GM12878 (cell line): ENCODE data around the gene RNU6-9. TPM values are rescaled to one million over a fixed set of nuclear protein-coding genes. Genes with fewer than 3 reads are reported as not detected.

Experiments
- ATAC-seq: fragments of 200-7000 bp; cut with Tn5 transposase; 3 replicates; pipeline ENCODE4 v1.9.1; 2020; ENCODE audit warnings: mild to moderate bottlenecking, moderate library complexity
- BruUV-seq: library from RNA; stranded (reverse); fragments of 400-500 nt; replicated peaks from 2 replicates; lab custom pipeline; 2021; lab: Mats Ljungman, UMichigan
- CTCF ChIA-PET: fragments of 300-600 bp; sonication (Branson Sonifier 250); formaldehyde crosslinking; extraction: SDS; loops from one replicate; lab custom pipeline; 2021; ENCODE audit warnings: inconsistent platforms; lab: Yijun Ruan, JAX
- POLR2A ChIA-PET: fragments of 350-600 bp; formaldehyde crosslinking; extraction: SDS; loops from one replicate; lab custom pipeline; 2021; ENCODE audit warnings: inconsistent platforms; lab: Charles Lee
- RAD21 ChIA-PET: fragments of 300-600 bp; sonication (Branson Sonifier 250); formaldehyde crosslinking; loops from one replicate; lab custom pipeline; 2023; ENCODE audit warnings: antibody characterized with exemption; ENCODE audit not compliant: unreplicated experiment; lab: Charles Lee
- SMC1A ChIA-PET: fragments of 300-600 bp; sonication (Branson Sonifier 250); formaldehyde crosslinking; loops from one replicate; lab custom pipeline; 2023; ENCODE audit not compliant: unreplicated experiment, uncharacterized antibody; lab: Charles Lee
- DNase-seq: peaks from one replicate; pipeline ENCODE4 v3.0.0-alpha.2; 2011; ENCODE audit warnings: low read depth, low spot score
- FAIRE-seq: peaks from 3 replicates; lab custom pipeline; 2011; peaks lifted over from hg19 to GRCh38; lab: Jason Lieb, UNC
- H2AFZ ChIP-seq: 2 replicates; pipeline ENCODE4 v1.6.0; 2011; ENCODE audit warnings: low read depth, low read length, control low read depth; ENCODE audit not compliant: control insufficient read depth
- H3K27ac ChIP-seq: 2 replicates; pipeline ENCODE4 v1.5.1; 2011; ENCODE audit warnings: control low read depth; ENCODE audit not compliant: control insufficient read depth, insufficient read depth
- H3K27me3 ChIP-seq, 2 experiments: replicated peaks in 1 of 2; 2 replicates each; pipeline versions ENCODE4 v1.6.0 to v1.6.1; 2011; ENCODE audit warnings: low read length in 1 of 2; ENCODE audit not compliant: control insufficient read depth in 2 of 2, insufficient read depth in 2 of 2
- H3K36me3 ChIP-seq, 2 experiments: 2 replicates each; pipeline ENCODE4 v1.5.1; 2011; ENCODE audit warnings: low read length in 1 of 2; ENCODE audit not compliant: control insufficient read depth in 2 of 2, insufficient read depth in 2 of 2
- H3K4me1 ChIP-seq: 2 replicates; pipeline ENCODE4 v1.6.1; 2011; ENCODE audit warnings: mild to moderate bottlenecking, low read length, moderate library complexity, mixed read lengths; ENCODE audit not compliant: control insufficient read depth, insufficient read depth
- H3K4me2 ChIP-seq: 2 replicates; pipeline ENCODE4 v1.6.0; 2011; ENCODE audit warnings: control low read depth; ENCODE audit not compliant: control insufficient read depth, insufficient read depth
- H3K4me3 ChIP-seq: fragments of 200-600 bp; sonication (generic); 2 replicates; pipeline ENCODE4 v1.5.1; 2016
- H3K79me2 ChIP-seq: 2 replicates; pipeline ENCODE4 v1.6.0; 2011; ENCODE audit warnings: low read length; ENCODE audit not compliant: control insufficient read depth, insufficient read depth
- H3K9ac ChIP-seq: 2 replicates; pipeline ENCODE4 v1.8.0; 2011; ENCODE audit warnings: low read length, control low read depth, mixed read lengths; ENCODE audit not compliant: control insufficient read depth, insufficient read depth
- H3K9me3 ChIP-seq: replicated peaks from 3 replicates; pipeline ENCODE4 v1.5.1; 2011; ENCODE audit warnings: mild to moderate bottlenecking, low read length; ENCODE audit not compliant: control insufficient read depth, insufficient read depth
- H4K20me1 ChIP-seq: 2 replicates; pipeline ENCODE4 v1.6.0; 2011; ENCODE audit not compliant: control insufficient read depth, insufficient read depth
- ATF7 ChIP-seq: fragments of 450-650 bp; IDR thresholded peaks from 2 replicates; pipeline ENCODE4 v1.6.1; 2016; ENCODE audit warnings: low read depth, mild to moderate bottlenecking
- CTCF ChIP-seq, 3 experiments: IDR thresholded peaks in 2 of 3; conservative IDR thresholded peaks in 1 of 3; 2 replicates each; pipeline ENCODE4 v1.5.1; 2011; ENCODE audit warnings: low read depth in 3 of 3, low read length in 3 of 3, mild to moderate bottlenecking in 3 of 3, control low read depth in 2 of 3, moderate library complexity in 2 of 3, inconsistent platforms in 1 of 3, mixed read lengths in 1 of 3; ENCODE audit not compliant: control insufficient read depth in 2 of 3, insufficient read depth in 1 of 3; ENCODE audit errors: extremely low read depth in 1 of 3
- E2F4 ChIP-seq: IDR thresholded peaks from 2 replicates; pipeline ENCODE4 v1.6.1; 2012; ENCODE audit warnings: low read depth, low read length, improper control_type of control experiment
- GATAD2B ChIP-seq: fragments of 450-650 bp; conservative IDR thresholded peaks from 2 replicates; pipeline ENCODE4 v1.6.1; 2017; ENCODE audit warnings: low read depth, mild to moderate bottlenecking, moderate library complexity
- HSF1 ChIP-seq: fragments of 150-350 bp; IDR thresholded peaks from 2 replicates; pipeline ENCODE4 v1.6.1; 2014; ENCODE audit warnings: mild to moderate bottlenecking, low read depth, low read length
- LARP7 ChIP-seq: fragments of 450-650 bp; IDR thresholded peaks from 2 replicates; pipeline ENCODE4 v1.6.1; 2017; ENCODE audit warnings: mild to moderate bottlenecking
- NR2C2 ChIP-seq: IDR thresholded peaks from 2 replicates; pipeline ENCODE4 v1.6.1; 2011; ENCODE audit warnings: borderline replicate concordance, low read depth; ENCODE audit not compliant: control insufficient read depth, insufficient read length
- SP1 ChIP-seq: IDR thresholded peaks from one replicate; pipeline ENCODE4 v1.6.1; 2011; ENCODE audit warnings: low read depth, low read length
- YY1 ChIP-seq: IDR thresholded peaks from 2 replicates; pipeline ENCODE4 v1.6.1; 2011; ENCODE audit warnings: low read depth, mild to moderate bottlenecking, low read length
- ZNF274 ChIP-seq: IDR thresholded peaks from one replicate; pipeline ENCODE4 v1.8.0; 2011; ENCODE audit not compliant: insufficient read length, insufficient read depth
- ZNF592 ChIP-seq: fragments of 450-650 bp; IDR thresholded peaks from 2 replicates; pipeline ENCODE4 v1.6.1; 2017; ENCODE audit warnings: mild to moderate bottlenecking, moderate library complexity
- ZNF622 ChIP-seq: fragments of 450-650 bp; IDR thresholded peaks from 2 replicates; pipeline ENCODE4 v1.6.1; 2017; ENCODE audit warnings: mild to moderate bottlenecking, inconsistent platforms
- WGBS: methylation state at CpG from one replicate; pipeline ENCODE4 v1.1.6; 2016; ENCODE audit warnings: low lambda C conversion rate; ENCODE audit not compliant: insufficient replicate concordance, insufficient coverage; ENCODE audit errors: missing lambda C conversion rate; 5-methylcytosine and 5-hydroxymethylcytosine counted together
- in situ Hi-C: fragments of 300-500 bp; cut with MboI; formaldehyde crosslinking; loops from 9 replicates; pipeline ENCODE4 v1.14.3; 2018; ENCODE audit warnings: mixed read lengths
- intact Hi-C: fragments of 100-400 bp; cut with micrococcal nuclease; formaldehyde crosslinking; loops from one replicate; pipeline ENCODE4 v1.14.2; 2022; ENCODE audit not compliant: unreplicated experiment
- polyA plus RNA-seq, 11 experiments: library from polyadenylated mRNA; depleted of rRNA in 4 of 11; unstranded in 6 of 11; stranded (reverse) in 5 of 11; fragments of >200 nt; fragmentation: Nextera tagmentation in 4 of 11; fragmentation: Illumina TruSeq in 1 of 11; extraction: Ambion mirVana in 4 of 11; extraction: Trizol in 1 of 11; gene quantifications; 1 replicate in 1 of 11; 2 replicates in 10 of 11; pipeline versions ENCODE4 v1.2.1 to v1.2.3, GENCODE V29; 2011 to 2016; ENCODE audit warnings: inconsistent platforms in 2 of 11, missing spikeins in 2 of 11, low read depth in 1 of 11
- total RNA-seq, 4 experiments: library from RNA; depleted of rRNA in 3 of 4; stranded (reverse); fragments of >200 nt in 3 of 4; fragmentation: Illumina TruSeq in 1 of 4; extraction: Trizol in 1 of 4; gene quantifications; 2 replicates each; pipeline versions ENCODE4 v1.2.1 to v1.2.3, GENCODE V29; 2013 to 2021

The RNU6-9 gene
- total and polyA plus RNA-seq, 10 of the 15 experiments (the other 5 are each of a cell fraction or from before 2014, with no cell fraction given) = not detected

GRCh38 chr19:858284-858683 is 35.0 kb upstream of the RNU6-9 start (continued):
- no peak for TF ChIP-seq E2F4

GRCh38 chr19:858868-859843 is 34.1 kb upstream of the RNU6-9 start, which contains the start of gene CFD:
Gene CFD (plus strand): TSS chr19:859664. CDS start chr19:859690, 26 bp downstream.
- DNase-seq (no peak), FAIRE-seq (no peak), ATAC-seq (no peak)
- Histone ChIP-seq H3K4me3 (no peak within 1 kb of the TSS), H3K4me1 (peaks cover 10% of the 10 kb centered on the region), H3K27me3 (no peaks in the 10 kb centered on the region; a peak in 1 of 4 replicates), H3K9ac (no peak within 1 kb of the TSS), H3K27ac (no peak within 1 kb of the TSS), H4K20me1 (no peaks in the 10 kb centered on the region), H3K36me3 (no peaks in the 10 kb centered on the region), H3K9me3 (no peaks in the 10 kb centered on the region), H3K79me2 (no peaks in the 10 kb centered on the region), H3K4me2 (no peak within 1 kb of the TSS), H2AFZ (no peak within 1 kb of the TSS)
- RAD21 ChIA-PET = interaction anchor here (1.6 kb wide), 1 partner anchor 59 kb away, joined by 5 read pairs; no protein-coding TSS in a partner anchor
- CTCF ChIA-PET = interaction anchor here (1.4 kb wide), 1 partner anchor 139 kb away, joined by 4 read pairs; no protein-coding TSS in a partner anchor
- intact Hi-C loops (no loop called here), in situ Hi-C loops (loop anchor here (5.0 kb wide), 2 partner anchors 63 to 128 kb away; no protein-coding TSS in a partner anchor)
- no TSS peak for BruUV-seq
- WGBS = 37% methylated on average over 18 of the region's 24 CpGs
- POLR2A ChIA-PET = interaction anchor here (0.6 to 1.4 kb wide), 3 partner anchors 34 to 577 kb away, joined by 5 to 8 read pairs (median 5); partner anchors contain the start of gene MED16
- TF ChIP-seq ZNF622 (no peak), YY1 (no peak), GATAD2B (no peak), SP1 (no peak), ZNF592 (no peak), NR2C2 (no peak), HSF1 (no peak), CTCF (IDR thresholded peaks at IDR 0.05 in 2 of 3, conservative IDR thresholded peaks at IDR 0.05 in 1 of 3; ENCODE audit: control insufficient read depth in 2 of 3, extremely low read depth in 1 of 3, insufficient read depth in 1 of 3, low read depth in 3 of 3, low read length in 3 of 3) (no peak), LARP7 (no peak), ATF7 (no peak), ZNF274 (no peak)
- SMC1A ChIA-PET = no interaction called here
